ENCODE measurements around the gene GLYR1.

DNA sequence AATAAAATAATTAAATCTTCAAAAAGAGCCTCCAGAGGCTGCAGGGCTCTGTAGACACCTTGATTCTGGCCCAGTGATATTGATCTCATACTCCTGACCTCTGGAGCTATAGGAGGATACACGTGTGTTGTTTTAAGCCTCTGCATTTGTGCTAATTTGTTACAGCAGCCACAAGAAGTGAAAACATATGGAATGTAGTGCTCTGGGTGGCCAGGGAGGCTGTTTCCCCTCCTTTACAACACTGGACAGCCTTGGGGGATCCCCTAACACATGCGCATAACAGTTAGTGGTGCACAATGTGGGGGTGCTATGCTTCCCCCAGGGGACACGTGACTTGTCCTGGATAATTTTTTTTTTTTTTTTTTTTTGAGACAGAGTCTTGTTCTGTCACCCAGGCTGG lies 75.4 kb downstream of the GLYR1 start:
- TF ChIP-seq, protein P1, sequence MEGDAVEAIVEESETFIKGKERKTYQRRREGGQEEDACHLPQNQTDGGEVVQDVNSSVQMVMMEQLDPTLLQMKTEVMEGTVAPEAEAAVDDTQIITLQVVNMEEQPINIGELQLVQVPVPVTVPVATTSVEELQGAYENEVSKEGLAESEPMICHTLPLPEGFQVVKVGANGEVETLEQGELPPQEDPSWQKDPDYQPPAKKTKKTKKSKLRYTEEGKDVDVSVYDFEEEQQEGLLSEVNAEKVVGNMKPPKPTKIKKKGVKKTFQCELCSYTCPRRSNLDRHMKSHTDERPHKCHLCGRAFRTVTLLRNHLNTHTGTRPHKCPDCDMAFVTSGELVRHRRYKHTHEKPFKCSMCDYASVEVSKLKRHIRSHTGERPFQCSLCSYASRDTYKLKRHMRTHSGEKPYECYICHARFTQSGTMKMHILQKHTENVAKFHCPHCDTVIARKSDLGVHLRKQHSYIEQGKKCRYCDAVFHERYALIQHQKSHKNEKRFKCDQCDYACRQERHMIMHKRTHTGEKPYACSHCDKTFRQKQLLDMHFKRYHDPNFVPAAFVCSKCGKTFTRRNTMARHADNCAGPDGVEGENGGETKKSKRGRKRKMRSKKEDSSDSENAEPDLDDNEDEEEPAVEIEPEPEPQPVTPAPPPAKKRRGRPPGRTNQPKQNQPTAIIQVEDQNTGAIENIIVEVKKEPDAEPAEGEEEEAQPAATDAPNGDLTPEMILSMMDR (IDR thresholded peaks at IDR 0.05) = no peak
- TF ChIP-seq POLR2A (IDR thresholded peaks at IDR 0.05) = no peak

Measured in lower leg skin (tissue), 3 donors.